H1 (cell line): ENCODE measurements around the gene CDKN2C. TPM values are rescaled to one million over a fixed set of nuclear protein-coding genes. Genes with fewer than 3 reads are reported as not detected.

Source experiments
- CTCF ChIA-PET: fragments of 300-600 bp; sonication (Branson Sonifier 250); formaldehyde crosslinking; loops from one replicate; lab custom pipeline; 2021; ENCODE audit not compliant: partially characterized antibody; lab: Charles Lee
- POLR2A ChIA-PET: fragments of 300-600 bp; sonication (Branson Sonifier 250); formaldehyde crosslinking; loops from one replicate; lab custom pipeline; 2021; ENCODE audit warnings: inconsistent platforms; ENCODE audit not compliant: partially characterized antibody; lab: Charles Lee
- DNase-seq, 2 experiments: peaks; one replicate each; pipeline versions ENCODE4 v3.0.0 to v3.0.0-alpha.2; 2010 to 2022; ENCODE audit warnings: low spot score in 2 of 2, low read depth in 1 of 2, mixed read lengths in 1 of 2
- FAIRE-seq: peaks from 2 replicates; lab custom pipeline; 2011; peaks lifted over from hg19 to GRCh38; lab: Jason Lieb, UNC
- H2AFZ ChIP-seq: 2 replicates; pipeline ENCODE4 v1.8.1; 2012; ENCODE audit warnings: low read length, inconsistent platforms
- H2AK5ac ChIP-seq: 2 replicates; pipeline ENCODE4 v1.6.1; 2013; ENCODE audit warnings: low read depth, low read length
- H2BK120ac ChIP-seq: replicated peaks from 2 replicates; pipeline ENCODE3; 2013; ENCODE audit warnings: low read depth, low read length, inconsistent platforms
- H2BK12ac ChIP-seq: 2 replicates; pipeline ENCODE4 v1.6.1; 2013; ENCODE audit warnings: low read depth, low read length
- H2BK15ac ChIP-seq: 2 replicates; pipeline ENCODE4 v1.6.1; 2013; ENCODE audit warnings: low read length
- H2BK20ac ChIP-seq: 2 replicates; pipeline ENCODE4 v1.6.1; 2013; ENCODE audit warnings: low read length
- H2BK5ac ChIP-seq: 2 replicates; pipeline ENCODE4 v1.6.1; 2013; ENCODE audit warnings: low read depth, low read length
- H3K14ac ChIP-seq: 2 replicates; pipeline ENCODE4 v1.6.1; 2013; ENCODE audit warnings: inconsistent platforms; ENCODE audit not compliant: insufficient read length
- H3K18ac ChIP-seq: 2 replicates; pipeline ENCODE4 v1.6.1; 2013; ENCODE audit warnings: low read length; ENCODE audit errors: extremely low read depth
- H3K23ac ChIP-seq: 2 replicates; pipeline ENCODE4 v1.6.1; 2013; ENCODE audit warnings: inconsistent platforms; ENCODE audit not compliant: insufficient read length
- H3K23me2 ChIP-seq: 2 replicates; pipeline ENCODE4 v1.6.1; 2013; ENCODE audit warnings: low read depth, low read length
- H3K27ac ChIP-seq: 2 replicates; pipeline ENCODE4 v1.6.1; 2011; ENCODE audit warnings: low read depth, low read length, inconsistent platforms
- H3K27me3 ChIP-seq, 4 experiments: replicated peaks in 1 of 4; 1 replicate in 1 of 4; 2 replicates in 3 of 4; pipeline versions ENCODE4 v1.6.1 to v1.8.1; 2011 to 2013; ENCODE audit warnings: low read length in 3 of 4, mild to moderate bottlenecking in 3 of 4, inconsistent platforms in 2 of 4, mixed read lengths in 2 of 4, moderate library complexity in 1 of 4; ENCODE audit not compliant: control insufficient read depth in 3 of 4, insufficient read depth in 3 of 4; ENCODE audit errors: extremely low read depth in 1 of 4
- H3K36me3 ChIP-seq, 4 experiments: 2 replicates each; pipeline versions ENCODE4 v1.6.1 to v1.8.1; 2011 to 2013; ENCODE audit warnings: mild to moderate bottlenecking in 4 of 4, low read length in 3 of 4, moderate library complexity in 2 of 4, control low read depth in 1 of 4, inconsistent platforms in 1 of 4; ENCODE audit not compliant: insufficient read depth in 4 of 4, control insufficient read depth in 2 of 4
- H3K4ac ChIP-seq: replicated peaks from 2 replicates; pipeline ENCODE3; 2013; ENCODE audit warnings: low read length, low read depth, mixed read lengths, inconsistent platforms; ENCODE audit not compliant: insufficient read length
- H3K4me1 ChIP-seq, 4 experiments: replicated peaks in 1 of 4; 1 replicate in 1 of 4; 2 replicates in 3 of 4; pipeline versions ENCODE4 v1.6.1 to v1.8.1; 2011 to 2013; ENCODE audit warnings: low read length in 3 of 4, inconsistent platforms in 2 of 4, mixed read lengths in 1 of 4; ENCODE audit not compliant: insufficient read depth in 4 of 4, control insufficient read depth in 3 of 4
- H3K4me2 ChIP-seq, 2 experiments: 2 replicates each; pipeline versions ENCODE4 v1.6.1 to v1.8.1; 2011 to 2013; ENCODE audit warnings: low read depth in 2 of 2, low read length in 2 of 2, control low read depth in 1 of 2, inconsistent platforms in 1 of 2, mild to moderate bottlenecking in 1 of 2; ENCODE audit not compliant: insufficient read depth in 1 of 2
- H3K4me3 ChIP-seq, 4 experiments: fragments of 200-600, 300-600 bp in 1 of 4; sonication (generic), shearing (Covaris generic), sonication (Bioruptor Twin) in 1 of 4; 2 replicates each; pipeline versions ENCODE4 v1.5.1 to v1.8.1; 2011 to 2016; ENCODE audit warnings: low read length in 4 of 4, low read depth in 3 of 4, control low read depth in 2 of 4, inconsistent platforms in 2 of 4, mild to moderate bottlenecking in 2 of 4, mixed read lengths in 1 of 4, moderate library complexity in 1 of 4; ENCODE audit not compliant: insufficient read depth in 2 of 4; ENCODE audit errors: extremely low read depth in 1 of 4
- H3K56ac ChIP-seq: replicated peaks from 2 replicates; pipeline ENCODE3; 2013; ENCODE audit warnings: low read depth, mild to moderate bottlenecking, mixed read lengths, low read length, inconsistent platforms; ENCODE audit not compliant: insufficient read length
- H3K79me1 ChIP-seq: 2 replicates; pipeline ENCODE4 v1.6.1; 2013; ENCODE audit warnings: low read depth, low read length, control low read depth
- H3K79me2 ChIP-seq, 2 experiments: 2 replicates each; pipeline versions ENCODE4 v1.6.1 to v1.8.1; 2012 to 2013; ENCODE audit warnings: low read length in 2 of 2, mild to moderate bottlenecking in 2 of 2, inconsistent platforms in 1 of 2; ENCODE audit not compliant: insufficient read depth in 2 of 2, control insufficient read depth in 1 of 2
- H3K9ac ChIP-seq, 4 experiments: replicated peaks in 1 of 4; 1 replicate in 1 of 4; 2 replicates in 3 of 4; pipeline versions ENCODE4 v1.6.1 to v1.8.1; 2011 to 2013; ENCODE audit warnings: low read depth in 3 of 4, low read length in 3 of 4, control low read depth in 2 of 4, mild to moderate bottlenecking in 2 of 4, moderate library complexity in 2 of 4, inconsistent platforms in 1 of 4; ENCODE audit errors: extremely low read depth in 1 of 4
- H3K9me3 ChIP-seq, 2 experiments: 2 replicates each; pipeline versions ENCODE4 v1.6.1 to v1.8.1; 2012 to 2013; ENCODE audit warnings: mild to moderate bottlenecking in 2 of 2, moderate library complexity in 2 of 2, control low read depth in 1 of 2, inconsistent platforms in 1 of 2, low read depth in 1 of 2, low read length in 1 of 2, mixed read lengths in 1 of 2; ENCODE audit not compliant: insufficient read depth in 2 of 2
- H4K20me1 ChIP-seq, 2 experiments: replicated peaks in 1 of 2; 2 replicates each; pipeline versions ENCODE3 to v1.8.1; 2011 to 2013; ENCODE audit warnings: inconsistent platforms in 2 of 2, low read length in 2 of 2, mild to moderate bottlenecking in 1 of 2; ENCODE audit not compliant: insufficient read depth in 2 of 2, control insufficient read depth in 1 of 2
- H4K5ac ChIP-seq: 2 replicates; pipeline ENCODE4 v1.6.1; 2013; ENCODE audit warnings: low read length, low read depth, mixed read lengths, inconsistent platforms; ENCODE audit not compliant: insufficient read length
- H4K8ac ChIP-seq: 2 replicates; pipeline ENCODE4 v1.8.0; 2013; ENCODE audit warnings: mild to moderate bottlenecking, moderate library complexity, low read length, inconsistent platforms; ENCODE audit not compliant: insufficient read depth; ENCODE audit errors: extremely low read depth
- H4K91ac ChIP-seq: replicated peaks from 2 replicates; pipeline ENCODE3; 2013; ENCODE audit warnings: low read length, mixed read lengths, inconsistent platforms; ENCODE audit not compliant: insufficient read length
- BRCA1 ChIP-seq: IDR thresholded peaks from 2 replicates; pipeline ENCODE4 v1.6.1; 2012; ENCODE audit warnings: low read depth, low read length, improper control_type of control experiment
- CHD1 ChIP-seq: IDR thresholded peaks from 2 replicates; pipeline ENCODE4 v1.6.1; 2012; ENCODE audit warnings: low read depth, low read length, improper control_type of control experiment
- EZH2 ChIP-seq: fragments of 200-600 bp; sonication (generic); IDR thresholded peaks from 2 replicates; pipeline ENCODE4 v1.7.1; 2012; ENCODE audit warnings: low read depth, mild to moderate bottlenecking, moderate library complexity, low read length, inconsistent platforms; ENCODE audit not compliant: severe bottlenecking
- JUND ChIP-seq: IDR thresholded peaks from 2 replicates; pipeline ENCODE4 v1.6.1; 2011; ENCODE audit warnings: mild to moderate bottlenecking, improper control_type of control experiment, low read length
- NANOG ChIP-seq: IDR thresholded peaks from 2 replicates; pipeline ENCODE4 v1.6.1; 2011; ENCODE audit warnings: low read length, low read depth, mild to moderate bottlenecking, inconsistent platforms; ENCODE audit not compliant: insufficient read depth, poor library complexity, severe bottlenecking
- POLR2AphosphoS5 ChIP-seq: IDR thresholded peaks from 2 replicates; pipeline ENCODE4 v1.6.1; 2011; ENCODE audit warnings: low read depth, low read length
- RAD21 ChIP-seq, 2 experiments: IDR thresholded peaks in 1 of 2; conservative IDR thresholded peaks in 1 of 2; 2 replicates each; pipeline ENCODE4 v1.6.1; 2011; ENCODE audit warnings: low read depth in 2 of 2, low read length in 2 of 2, improper control_type of control experiment in 1 of 2, inconsistent platforms in 1 of 2, mild to moderate bottlenecking in 1 of 2, moderate library complexity in 1 of 2
- RNF2 ChIP-seq: fragments of 200-900, 300-1000 bp; sonication (generic); IDR thresholded peaks from 2 replicates; pipeline ENCODE4 v1.7.1; 2016; ENCODE audit warnings: borderline replicate concordance, low read depth, mild to moderate bottlenecking, antibody characterized with exemption, low read length; ENCODE audit not compliant: poor library complexity, severe bottlenecking; ENCODE audit errors: missing control alignments
- SIX5 ChIP-seq: IDR thresholded peaks from 2 replicates; pipeline ENCODE4 v1.6.1; 2011; ENCODE audit warnings: mild to moderate bottlenecking, low read depth, low read length
- SP1 ChIP-seq: IDR thresholded peaks from 2 replicates; pipeline ENCODE4 v1.6.1; 2011; ENCODE audit warnings: low read depth, low read length
- SUZ12 ChIP-seq: fragments of 200-600 bp; sonication (generic); IDR thresholded peaks from 2 replicates; pipeline ENCODE4 v1.6.1; 2012; ENCODE audit warnings: mild to moderate bottlenecking, inconsistent platforms, low read length, moderate library complexity, mixed read lengths
- TAF7 ChIP-seq: optimal IDR thresholded peaks from 2 replicates; pipeline ENCODE3; 2011; ENCODE audit warnings: low read depth, mild to moderate bottlenecking, inconsistent platforms, low read length, moderate library complexity, borderline replicate concordance
- WGBS, 2 experiments: shearing (Covaris generic) in 1 of 2; methylation state at CpG; one replicate each; pipeline versions ENCODE4 v1.1.6 to v1.1.7; 2013 to 2015; ENCODE audit warnings: low lambda C conversion rate in 2 of 2, mixed read lengths in 2 of 2, inconsistent platforms in 1 of 2, low coverage in 1 of 2, missing lambda C conversion rate in 1 of 2; ENCODE audit not compliant: insufficient replicate concordance in 2 of 2, insufficient coverage in 1 of 2, insufficient read length in 1 of 2; ENCODE audit errors: extremely low coverage in 1 of 2, missing lambda C conversion rate in 1 of 2; 5-methylcytosine and 5-hydroxymethylcytosine counted together
- polyA plus RNA-seq, 7 experiments: library from polyadenylated mRNA; depleted of rRNA in 3 of 7; stranded (reverse) in 5 of 7; unstranded in 2 of 7; fragments of >200 nt in 5 of 7; fragments of 200-250 nt in 2 of 7; gene quantifications; 1 replicate in 5 of 7; 2 replicates in 1 of 7; 4 replicates in 1 of 7; pipeline versions ENCODE4 v1.2.1 to v1.2.3, GENCODE V29; 2011 to 2013; ENCODE audit warnings: missing spikeins in 2 of 7, mixed read lengths in 2 of 7
- total RNA-seq: library from RNA; stranded (reverse); fragmentation: NEBNext Ultra II Directional; extraction: Animal tissue kit (Norgen Biotek cat#: 25700); gene quantifications from 2 replicates; pipeline ENCODE4 v1.2.1, GENCODE V29; 2021

The CDKN2C gene
- total and polyA plus RNA-seq, 2 of the 8 experiments (the other 6 are each of a cell fraction or from before 2014, with no cell fraction given): not detected

DNA sequence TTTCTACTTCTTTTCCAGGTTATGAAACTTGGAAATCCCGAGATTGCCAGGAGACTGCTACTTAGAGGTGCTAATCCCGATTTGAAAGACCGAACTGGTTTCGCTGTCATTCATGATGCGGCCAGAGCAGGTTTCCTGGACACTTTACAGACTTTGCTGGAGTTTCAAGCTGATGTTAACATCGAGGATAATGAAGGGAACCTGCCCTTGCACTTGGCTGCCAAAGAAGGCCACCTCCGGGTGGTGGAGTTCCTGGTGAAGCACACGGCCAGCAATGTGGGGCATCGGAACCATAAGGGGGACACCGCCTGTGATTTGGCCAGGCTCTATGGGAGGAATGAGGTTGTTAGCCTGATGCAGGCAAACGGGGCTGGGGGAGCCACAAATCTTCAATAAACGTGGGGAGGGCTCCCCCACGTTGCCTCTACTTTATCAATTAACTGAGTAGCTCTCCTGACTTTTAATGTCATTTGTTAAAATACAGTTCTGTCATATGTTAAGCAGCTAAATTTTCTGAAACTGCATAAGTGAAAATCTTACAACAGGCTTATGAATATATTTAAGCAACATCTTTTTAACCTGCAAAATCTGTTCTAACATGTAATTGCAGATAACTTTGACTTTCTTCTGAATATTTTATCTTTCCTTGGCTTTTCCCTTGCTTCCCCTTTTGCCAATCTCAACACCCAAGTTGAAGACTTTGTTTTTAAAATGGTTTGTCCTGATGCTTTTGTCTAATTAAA lies 4.0 kb downstream of the CDKN2C start:
- Histone ChIP-seq H3K14ac (no peak overlapping the region), H2AFZ (no peak overlapping the region), H3K36me3 (no peaks in the 10 kb centered on the region; a peak in 1 of 8 replicates), H3K23ac (no peak overlapping the region), H4K8ac (no peak overlapping the region), H3K27me3 (peaks cover 60 to 98% (median 84%) of the 10 kb centered on the region in 4 experiments), H3K56ac (no peak overlapping the region), H4K20me1 (peaks cover 10 to 20% of the 10 kb centered on the region in 2 experiments), H3K9me3 (no peaks in the 10 kb centered on the region), H2BK12ac (no peak overlapping the region), H2BK15ac (no peak overlapping the region), H3K79me1 (no peaks in the 10 kb centered on the region), H2BK5ac (no peak overlapping the region), H3K4ac (no peak overlapping the region), H2BK120ac (no peak overlapping the region), H3K4me1 (peaks cover 6 to 15% (median 12%) of the 10 kb centered on the region in 4 experiments), H3K4me2 (no peak overlapping the region), H3K18ac (no peak overlapping the region), H2BK20ac (no peak overlapping the region), H3K27ac (no peak overlapping the region), H2AK5ac (no peak overlapping the region), H4K91ac (no peak overlapping the region), H3K4me3 (no peak overlapping the region), H3K23me2 (peaks cover 5% of the 10 kb centered on the region; the same call in 1 of the 2 replicates), H3K9ac (no peak overlapping the region), H4K5ac (no peak overlapping the region), H3K79me2 (no peaks in the 10 kb centered on the region)
- CTCF ChIA-PET: interaction anchor here (1.4 kb wide), 1 partner anchor 13 kb away, joined by 6 read pairs; the partner anchor contains the start of gene FAF1
- FAIRE-seq: no peak
- POLR2A ChIA-PET: no interaction called here
- 4% methylated on average over 13 of the region's 13 CpGs; no CpG with 5 or more reads in 1 of the 2 experiments for WGBS, 2 experiments
- DNase-seq: peak in 1 of 2 experiments; percentile 56
- no peak for TF ChIP-seq JUND
- TF ChIP-seq NANOG: no peak
- TF ChIP-seq RAD21 (IDR thresholded peaks at IDR 0.05 in 1 of 2, conservative IDR thresholded peaks at IDR 0.05 in 1 of 2; ENCODE audit: low read depth in 2 of 2, low read length in 2 of 2): no peak
- TF ChIP-seq BRCA1: no peak
- TF ChIP-seq SUZ12: peak; percentile 96
- TF ChIP-seq SP1: peak; percentile 30; the same call in 1 of the 2 replicates
- no peak for TF ChIP-seq POLR2AphosphoS5
- TF ChIP-seq EZH2: peak; percentile 85
- TF ChIP-seq SIX5: no peak
- no peak for TF ChIP-seq CHD1
- peak; percentile 99 for TF ChIP-seq RNF2
- TF ChIP-seq TAF7: no peak
